ENCODE data around the gene C19orf25. TPM values are rescaled to one million over a fixed set of nuclear protein-coding genes. Genes with fewer than 3 reads are reported as not detected.

Gene C19orf25
- total and polyA plus RNA-seq, 9 donors = 1.1 to 26.3 (median 22.2) TPM

- no peaks in the 10 kb centered on the region for H3K36me3 ChIP-seq
- WGBS, 3 donors = 84 to 91% (median 87%) methylated on average over 27 of the region's 27 CpGs
These were observed 51.6 kb downstream of the C19orf25 start for GRCh38 chr19:1427221-1427920.

GRCh38 chr19:1426736-1427135 is 52.3 kb downstream of the C19orf25 start:
- 65 to 79% (median 68%) methylated on average over 9 of the region's 9 CpGs for WGBS, 3 donors
- no peak overlapping the region for H3K4me3 ChIP-seq
- no peak for DNase-seq
- no peaks in the 10 kb centered on the region for H3K4me1 ChIP-seq (ENCODE audit: insufficient read depth)
- no peaks in the 10 kb centered on the region for H3K36me3 ChIP-seq
- H3K27me3 ChIP-seq = no peaks in the 10 kb centered on the region
- no peak for TF ChIP-seq EP300 (IDR thresholded peaks at IDR 0.05)
- intact Hi-C loops (cut with DNase I) = no loop called here
- no peak overlapping the region for H3K27ac ChIP-seq
- H3K9me3 ChIP-seq = no peaks in the 10 kb centered on the region

More at GRCh38 chr19:1427221-1427920, 51.6 kb downstream of the C19orf25 start:
- Histone ChIP-seq H3K9me3 (no peaks in the 10 kb centered on the region), H3K27me3 (no peaks in the 10 kb centered on the region), H3K4me3 (no peak overlapping the region), H3K4me1 (ENCODE audit: insufficient read depth) (no peaks in the 10 kb centered on the region), H3K27ac (no peak overlapping the region)
- intact Hi-C loops (cut with DNase I) = no loop called here
- DNase-seq = no peak
- TF ChIP-seq POLR2A (IDR thresholded peaks at IDR 0.05) (no peak), EP300 (IDR thresholded peaks at IDR 0.05) (no peak)

DNA sequence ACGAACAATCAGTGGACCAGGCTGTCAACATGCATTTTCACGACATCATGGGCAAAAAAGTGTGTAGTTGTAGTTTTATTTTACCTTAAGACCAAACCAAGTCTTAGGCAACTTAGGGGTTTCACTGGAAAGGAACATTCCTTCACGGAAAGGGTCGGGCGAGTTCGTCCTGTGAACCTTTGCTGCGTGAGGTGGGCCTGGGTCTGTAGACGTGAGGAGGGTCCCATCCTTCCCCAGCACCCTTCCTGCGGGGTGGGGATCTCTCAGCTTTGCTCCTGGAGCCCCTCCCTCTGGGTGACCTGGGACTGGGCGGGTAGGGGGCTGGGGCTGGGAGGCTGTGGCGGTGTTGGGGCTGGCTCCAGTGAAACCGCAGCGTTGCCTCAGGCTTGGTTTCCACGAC is 53.1 kb downstream of the C19orf25 start:
- TF ChIP-seq, protein P1, sequence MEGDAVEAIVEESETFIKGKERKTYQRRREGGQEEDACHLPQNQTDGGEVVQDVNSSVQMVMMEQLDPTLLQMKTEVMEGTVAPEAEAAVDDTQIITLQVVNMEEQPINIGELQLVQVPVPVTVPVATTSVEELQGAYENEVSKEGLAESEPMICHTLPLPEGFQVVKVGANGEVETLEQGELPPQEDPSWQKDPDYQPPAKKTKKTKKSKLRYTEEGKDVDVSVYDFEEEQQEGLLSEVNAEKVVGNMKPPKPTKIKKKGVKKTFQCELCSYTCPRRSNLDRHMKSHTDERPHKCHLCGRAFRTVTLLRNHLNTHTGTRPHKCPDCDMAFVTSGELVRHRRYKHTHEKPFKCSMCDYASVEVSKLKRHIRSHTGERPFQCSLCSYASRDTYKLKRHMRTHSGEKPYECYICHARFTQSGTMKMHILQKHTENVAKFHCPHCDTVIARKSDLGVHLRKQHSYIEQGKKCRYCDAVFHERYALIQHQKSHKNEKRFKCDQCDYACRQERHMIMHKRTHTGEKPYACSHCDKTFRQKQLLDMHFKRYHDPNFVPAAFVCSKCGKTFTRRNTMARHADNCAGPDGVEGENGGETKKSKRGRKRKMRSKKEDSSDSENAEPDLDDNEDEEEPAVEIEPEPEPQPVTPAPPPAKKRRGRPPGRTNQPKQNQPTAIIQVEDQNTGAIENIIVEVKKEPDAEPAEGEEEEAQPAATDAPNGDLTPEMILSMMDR (IDR thresholded peaks at IDR 0.05) = no peak
- no peak for TF ChIP-seq EP300 (IDR thresholded peaks at IDR 0.05)
- TF ChIP-seq POLR2A (IDR thresholded peaks at IDR 0.05) = no peak
- WGBS, 3 donors = 86 to 91% (median 90%) methylated on average over 13 to 14 of the region's 14 CpGs

GRCh38 chr19:1425102-1425837 is 53.7 kb downstream of the C19orf25 start:
- H3K27ac ChIP-seq = no peak overlapping the region
- DNase-seq = no peak
- H3K9me3 ChIP-seq = no peaks in the 10 kb centered on the region
- H3K4me3 ChIP-seq = no peak overlapping the region
- H3K27me3 ChIP-seq = no peaks in the 10 kb centered on the region
- no peaks in the 10 kb centered on the region for H3K36me3 ChIP-seq
- WGBS, 3 donors = 81 to 86% (median 83%) methylated on average over 33 of the region's 33 CpGs
- H3K4me1 ChIP-seq (ENCODE audit: insufficient read depth) = no peaks in the 10 kb centered on the region
- intact Hi-C loops (cut with DNase I) = no loop called here
- TF ChIP-seq, protein P1 (IDR thresholded peaks at IDR 0.05) = no peak
- no peak for TF ChIP-seq POLR2A (IDR thresholded peaks at IDR 0.05)
- no peak for TF ChIP-seq EP300 (IDR thresholded peaks at IDR 0.05)

More for the DNA sequence above, 53.1 kb downstream of the C19orf25 start:
- DNase-seq = no peak
- intact Hi-C loops (cut with DNase I) = no loop called here
- no peak overlapping the region for H3K27ac ChIP-seq
- H3K9me3 ChIP-seq = no peaks in the 10 kb centered on the region
- no peak overlapping the region for H3K4me3 ChIP-seq
- H3K4me1 ChIP-seq (ENCODE audit: insufficient read depth) = no peaks in the 10 kb centered on the region
- no peaks in the 10 kb centered on the region for H3K36me3 ChIP-seq
- H3K27me3 ChIP-seq = no peaks in the 10 kb centered on the region

GRCh38 chr19:1424192-1424955 is 54.6 kb downstream of the C19orf25 start:
- no peaks in the 10 kb centered on the region for H3K9me3 ChIP-seq
- 81 to 84% (median 83%) methylated on average over 41 to 42 of the region's 42 CpGs for WGBS, 3 donors
- intact Hi-C loops (cut with DNase I) = no loop called here
- no peak for TF ChIP-seq EP300 (IDR thresholded peaks at IDR 0.05)
- TF ChIP-seq POLR2A (IDR thresholded peaks at IDR 0.05) = no peak
- TF ChIP-seq, protein P1 (IDR thresholded peaks at IDR 0.05) = no peak
- no peak for DNase-seq
- no peaks in the 10 kb centered on the region for H3K4me1 ChIP-seq (ENCODE audit: insufficient read depth)
- H3K27me3 ChIP-seq = no peaks in the 10 kb centered on the region
- H3K4me3 ChIP-seq = no peak overlapping the region
- no peak overlapping the region for H3K27ac ChIP-seq
- H3K36me3 ChIP-seq = no peaks in the 10 kb centered on the region
